Neural progenitor cell (in vitro differentiated cells): ENCODE data around the gene RASAL3.

ENCODE experiments used
- CTCF ChIP-seq: fragments of 200-600 bp; sonication (generic); IDR thresholded peaks from 2 replicates; pipeline ENCODE4 v1.5.1; 2017; ENCODE audit warnings: antibody characterized with exemption, mild to moderate bottlenecking
- EZH2 ChIP-seq: fragments of 200-600 bp; sonication (generic); IDR thresholded peaks from 2 replicates; pipeline ENCODE4 v1.6.1; 2017; ENCODE audit warnings: antibody characterized with exemption, mild to moderate bottlenecking, moderate library complexity
- EZH2phosphoT487 ChIP-seq: fragments of 200-600 bp; sonication (generic); IDR thresholded peaks from 2 replicates; pipeline ENCODE4 v1.6.1; 2017; ENCODE audit warnings: antibody characterized with exemption

- TF ChIP-seq EZH2phosphoT487 (no peak), EZH2 (no peak), CTCF (no peak)
Measured at GRCh38 chr19:15508035-15508710, 43.8 kb upstream of the RASAL3 start, which contains the start of gene CYP4F22.
